ENCODE measurements around the gene SGPP2.

Gene SGPP2

DNA sequence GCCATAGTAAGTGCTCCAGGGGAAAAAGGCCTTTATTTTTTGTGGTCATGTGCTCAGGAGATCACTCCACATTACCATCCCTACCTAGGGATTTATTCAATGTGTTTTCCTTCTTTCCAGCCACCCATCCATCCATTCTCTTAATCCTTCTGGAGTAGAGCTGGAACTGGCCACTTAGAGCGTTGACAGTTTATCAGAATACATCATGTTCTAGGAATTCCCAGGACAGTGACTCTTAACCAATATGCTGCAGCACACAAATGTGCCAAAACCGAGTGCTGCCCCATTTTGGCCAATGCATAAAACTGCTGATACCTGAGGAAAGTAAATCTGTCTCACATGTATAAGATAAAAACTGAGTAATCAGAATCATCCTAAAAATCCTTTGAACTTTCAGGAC is 167.8 kb downstream of the SGPP2 start:
- DNase-seq: no peak

GRCh38 chr2:222594679-222595078 is 170.3 kb downstream of the SGPP2 start:
- no peak for DNase-seq

GRCh38 chr2:222595581-222595980 is 171.2 kb downstream of the SGPP2 start:
- DNase-seq: no peak

DNA sequence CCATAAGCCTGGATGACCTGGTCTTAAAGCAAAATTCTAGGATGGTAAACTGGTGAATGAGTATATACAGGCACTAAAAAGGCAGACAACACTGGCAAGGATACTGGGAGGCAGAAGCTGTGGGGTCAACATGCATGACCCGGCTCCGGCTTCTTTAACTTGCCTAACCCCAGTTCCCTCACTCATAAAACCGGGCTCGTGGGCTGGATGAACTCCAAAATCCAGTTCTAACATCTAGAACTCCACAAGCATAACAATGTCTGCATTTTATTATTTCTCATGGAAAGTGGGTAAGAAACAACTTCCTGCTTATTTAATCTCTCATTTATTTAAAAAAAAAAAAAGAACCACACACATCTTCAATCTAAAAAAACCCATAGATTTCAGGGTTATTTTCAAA is 174.3 kb downstream of the SGPP2 start:
- DNase-seq: no peak

DNA sequence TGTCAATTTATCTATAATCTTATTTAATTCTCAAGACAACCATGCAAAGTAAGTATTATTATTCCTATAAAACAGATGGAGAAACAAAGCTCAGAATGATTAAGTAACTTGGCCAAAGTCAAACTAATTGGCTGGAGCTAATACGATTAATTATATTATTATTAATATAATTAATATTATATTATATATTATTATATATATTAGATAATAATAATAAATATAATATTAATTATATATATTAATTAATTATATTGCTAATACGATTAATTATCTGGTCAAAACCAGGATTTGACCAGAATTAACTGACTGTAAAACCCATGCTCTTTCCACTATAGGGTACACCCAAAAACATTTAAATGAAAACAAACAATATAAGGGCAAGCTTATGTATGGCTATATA is 179.2 kb downstream of the SGPP2 start:
- DNase-seq: no peak

- no peak for DNase-seq
These were observed 180.6 kb downstream of the SGPP2 start for GRCh38 chr2:222604749-222605515.

GRCh38 chr2:222606306-222606705 is 182.0 kb downstream of the SGPP2 start:
- DNase-seq: no peak

DNA sequence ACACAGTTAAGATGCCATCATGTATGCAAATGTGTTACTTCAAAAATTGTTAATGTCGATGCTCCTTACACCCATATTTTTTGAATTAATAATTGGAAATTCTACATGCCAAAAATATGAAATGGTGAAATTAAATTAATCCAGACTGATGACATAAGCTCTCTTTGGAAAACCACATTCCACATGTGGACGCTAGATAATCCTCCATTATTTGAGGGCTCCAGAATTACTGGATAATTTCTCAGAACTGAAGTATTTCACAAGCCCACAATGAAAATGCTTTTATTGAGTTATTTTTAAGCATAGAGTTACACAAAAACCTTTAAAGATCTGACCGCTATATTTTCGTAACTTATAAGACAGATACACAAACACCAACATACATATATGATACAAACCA is 183.7 kb downstream of the SGPP2 start:
- no peak for DNase-seq

DNA sequence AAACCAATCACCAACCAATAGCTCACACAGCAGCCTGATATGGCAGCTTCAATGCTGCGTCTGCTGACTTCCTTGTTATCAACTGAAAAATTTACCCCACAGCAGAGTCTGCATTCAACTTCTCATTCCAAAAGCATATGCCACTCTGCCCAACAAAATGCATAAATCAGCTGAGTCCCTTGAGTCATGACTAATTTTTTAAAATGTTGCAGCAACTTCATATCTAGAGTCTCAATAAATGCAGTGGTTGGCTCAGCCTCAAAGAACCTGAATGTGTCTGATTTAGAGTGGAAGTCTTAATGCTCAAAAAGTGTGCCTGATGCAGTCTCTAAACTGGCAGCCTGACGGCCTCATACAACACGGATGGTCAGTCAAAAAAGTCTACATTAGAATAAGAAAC is 185.0 kb downstream of the SGPP2 start:
- no peak for DNase-seq
